B cell (primary cell): ENCODE results near the gene OVOL3. TPM values are rescaled to one million over a fixed set of nuclear protein-coding genes. Genes with fewer than 3 reads are reported as not detected.
A peak's percentile ranks its signal among the peaks of the same experiment; 100 is the strongest.

Source experiments
- ATAC-seq: fragments of 200-7000 bp; cut with Tn5 transposase; one replicate; pipeline ENCODE4 v1.10.0; 2021; ENCODE audit warnings: low read depth, mild to moderate bottlenecking, moderate number of reproducible peaks, moderate library complexity
- CTCF ChIA-PET: fragments of 350-600 bp; sonication (Branson Sonifier 250); formaldehyde crosslinking; loops from one replicate; lab custom pipeline; 2021; ENCODE audit warnings: antibody characterized with exemption, inconsistent platforms; lab: Charles Lee
- POLR2A ChIA-PET: fragments of 350-600 bp; sonication (Branson Sonifier 250); formaldehyde crosslinking; loops from one replicate; lab custom pipeline; 2021; ENCODE audit warnings: antibody characterized with exemption; lab: Charles Lee
- DNase-seq: peaks from one replicate; pipeline ENCODE4 v3.0.0; 2013
- H2AFZ ChIP-seq: 2 replicates; pipeline ENCODE4 v1.6.1; 2012; ENCODE audit warnings: mild to moderate bottlenecking, low read depth, low read length; ENCODE audit not compliant: insufficient read depth, poor library complexity, severe bottlenecking
- H3K27ac ChIP-seq, 2 donors: 1 replicate in 1 of 2; 2 replicates in 1 of 2; pipeline ENCODE4 v1.5.1; 2012 to 2013; ENCODE audit warnings: low read length in 2 of 2, mild to moderate bottlenecking in 2 of 2, moderate library complexity in 1 of 2
- H3K27me3 ChIP-seq, 4 experiments: fragments of 200-600 bp in 1 of 4; sonication (generic) in 1 of 4; replicated peaks in 1 of 4; 1 replicate in 2 of 4; 2 replicates in 2 of 4; pipeline versions ENCODE4 v1.6.1 to v1.7.0; 2013 to 2016; ENCODE audit warnings: low read length in 3 of 4, mild to moderate bottlenecking in 2 of 4, mixed read lengths in 1 of 4, moderate library complexity in 1 of 4; ENCODE audit not compliant: insufficient read depth in 4 of 4, control insufficient read depth in 3 of 4; ENCODE audit errors: control extremely low read depth in 1 of 4
- H3K36me3 ChIP-seq, 2 experiments: replicated peaks in 1 of 2; 1 replicate in 1 of 2; 2 replicates in 1 of 2; pipeline versions ENCODE4 v1.6.1 to v1.7.1; 2013; ENCODE audit warnings: low read length in 1 of 2; ENCODE audit not compliant: insufficient read depth in 2 of 2, control insufficient read depth in 1 of 2; ENCODE audit errors: control extremely low read depth in 1 of 2, extremely low read depth in 1 of 2
- H3K4me1 ChIP-seq, 2 donors: fragments of 200-600 bp in 1 of 2; sonication (generic) in 1 of 2; 1 replicate in 1 of 2; 2 replicates in 1 of 2; pipeline versions ENCODE4 v1.5.1 to v1.6.1; 2013 to 2017; ENCODE audit warnings: low read length in 2 of 2; ENCODE audit not compliant: control insufficient read depth in 2 of 2, insufficient read depth in 2 of 2
- H3K4me2 ChIP-seq: replicated peaks from 2 replicates; pipeline ENCODE3; 2012; ENCODE audit warnings: mild to moderate bottlenecking, low read depth, low read length; ENCODE audit not compliant: poor library complexity, severe bottlenecking
- H3K4me3 ChIP-seq, 5 experiments: fragments of 200-600 bp in 1 of 5; sonication (generic) in 1 of 5; 1 replicate in 3 of 5; 2 replicates in 2 of 5; pipeline versions ENCODE4 v1.5.1 to v1.7.0; 2011 to 2016; ENCODE audit warnings: low read length in 4 of 5, mild to moderate bottlenecking in 4 of 5, low read depth in 2 of 5, control low read depth in 1 of 5, moderate library complexity in 1 of 5; ENCODE audit not compliant: insufficient read depth in 1 of 5; ENCODE audit errors: control extremely low read depth in 1 of 5, extremely low read depth in 1 of 5
- H3K79me2 ChIP-seq: fragments of 200-600 bp; sonication (generic); one replicate; pipeline ENCODE4 v1.6.0; 2016; ENCODE audit warnings: low read length; ENCODE audit not compliant: control insufficient read depth, insufficient read depth
- H3K9ac ChIP-seq: fragments of 200-600 bp; sonication (generic); 2 replicates; pipeline ENCODE4 v1.6.1; 2017; ENCODE audit warnings: mild to moderate bottlenecking, low read length, moderate library complexity
- H3K9me3 ChIP-seq, 3 donors: one replicate each; pipeline versions ENCODE4 v1.6.1 to v1.7.1; 2013; ENCODE audit warnings: low read length in 2 of 3; ENCODE audit not compliant: control insufficient read depth in 2 of 3, insufficient read depth in 1 of 3; ENCODE audit errors: control extremely low read depth in 1 of 3
- H4K20me1 ChIP-seq: 2 replicates; pipeline ENCODE4 v1.6.0; 2012; ENCODE audit warnings: mild to moderate bottlenecking, low read length; ENCODE audit not compliant: insufficient read depth, control insufficient read depth, poor library complexity, severe bottlenecking
- H3K27ac Mint-ChIP-seq: one replicate; pipeline ENCODE4 v1.8.0; 2021; ENCODE audit warnings: mixed read lengths
- H3K27me3 Mint-ChIP-seq: one replicate; pipeline ENCODE4 v1.8.0; 2021; ENCODE audit warnings: mixed read lengths
- H3K4me1 Mint-ChIP-seq: one replicate; pipeline ENCODE4 v1.8.0; 2021; ENCODE audit warnings: mixed read lengths
- H3K4me3 Mint-ChIP-seq: one replicate; pipeline ENCODE4 v1.8.0; 2021; ENCODE audit warnings: mixed read lengths
- H3K9me3 Mint-ChIP-seq: one replicate; pipeline ENCODE4 v1.8.0; 2022; ENCODE audit warnings: mixed read lengths; ENCODE audit not compliant: insufficient read depth
- EZH2 ChIP-seq: IDR thresholded peaks from 2 replicates; pipeline ENCODE4 v1.6.1; 2012; ENCODE audit warnings: borderline replicate concordance, low read depth, mild to moderate bottlenecking, moderate library complexity, low read length; ENCODE audit not compliant: insufficient read depth, poor library complexity, severe bottlenecking
- WGBS: methylation state at CpG from one replicate; pipeline ENCODE4 v1.1.5; 2013; ENCODE audit warnings: missing lambda C conversion rate; ENCODE audit not compliant: insufficient coverage; 5-methylcytosine and 5-hydroxymethylcytosine counted together
- intact Hi-C: fragments of 100-400 bp; cut with micrococcal nuclease; formaldehyde crosslinking; loops from one replicate; pipeline ENCODE4 v1.10.0; 2022
- polyA plus RNA-seq: library from polyadenylated mRNA; depleted of rRNA; stranded (reverse); fragments of >200 nt; gene quantifications from 2 replicates; pipeline ENCODE4 v1.2.3, GENCODE V29; 2012
- total RNA-seq, 2 donors: library from RNA; stranded (reverse); fragments of 120-200 nt in 1 of 2; gene quantifications; 1 replicate in 1 of 2; 2 replicates in 1 of 2; pipeline versions ENCODE4 v1.2.3 to v1.2.4, GENCODE V29; 2013 to 2022
- TF ChIP-seq, protein P1 (sequence below): fragments of 200-600 bp; IDR thresholded peaks from one replicate; pipeline ENCODE4 v1.8.0; 2022; ENCODE audit warnings: antibody characterized with exemption, mild to moderate bottlenecking

The OVOL3 gene
- total and polyA plus RNA-seq, 2 donors (not counting 1 experiment from before 2014, with no cell fraction given) = not detected

DNA sequence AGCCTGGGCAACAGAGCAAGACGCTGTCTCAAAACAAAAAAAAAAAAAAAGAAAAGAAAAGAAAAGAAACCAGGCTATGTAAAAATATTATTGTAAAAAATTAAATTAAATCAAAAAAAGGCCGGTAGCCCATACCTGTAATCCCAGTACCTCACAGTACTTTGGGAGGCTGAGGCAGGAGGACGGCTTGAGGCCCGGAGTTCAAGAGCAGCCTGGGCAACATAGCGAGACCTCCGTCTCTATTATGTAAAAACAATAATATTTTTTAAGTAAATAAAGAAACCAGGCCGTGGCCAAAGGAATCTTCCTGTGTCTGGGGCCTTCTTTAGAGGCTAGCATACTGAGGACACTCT is 28.2 kb downstream of the OVOL3 start:
- WGBS = no CpG with 5 or more reads among the region's 7 CpGs
- H3K4me3 Mint-ChIP-seq = peak overlapping the region; percentile 96

More for the DNA sequence above, 28.2 kb downstream of the OVOL3 start:
- no peak for TF ChIP-seq EZH2
- TF ChIP-seq, protein P1, sequence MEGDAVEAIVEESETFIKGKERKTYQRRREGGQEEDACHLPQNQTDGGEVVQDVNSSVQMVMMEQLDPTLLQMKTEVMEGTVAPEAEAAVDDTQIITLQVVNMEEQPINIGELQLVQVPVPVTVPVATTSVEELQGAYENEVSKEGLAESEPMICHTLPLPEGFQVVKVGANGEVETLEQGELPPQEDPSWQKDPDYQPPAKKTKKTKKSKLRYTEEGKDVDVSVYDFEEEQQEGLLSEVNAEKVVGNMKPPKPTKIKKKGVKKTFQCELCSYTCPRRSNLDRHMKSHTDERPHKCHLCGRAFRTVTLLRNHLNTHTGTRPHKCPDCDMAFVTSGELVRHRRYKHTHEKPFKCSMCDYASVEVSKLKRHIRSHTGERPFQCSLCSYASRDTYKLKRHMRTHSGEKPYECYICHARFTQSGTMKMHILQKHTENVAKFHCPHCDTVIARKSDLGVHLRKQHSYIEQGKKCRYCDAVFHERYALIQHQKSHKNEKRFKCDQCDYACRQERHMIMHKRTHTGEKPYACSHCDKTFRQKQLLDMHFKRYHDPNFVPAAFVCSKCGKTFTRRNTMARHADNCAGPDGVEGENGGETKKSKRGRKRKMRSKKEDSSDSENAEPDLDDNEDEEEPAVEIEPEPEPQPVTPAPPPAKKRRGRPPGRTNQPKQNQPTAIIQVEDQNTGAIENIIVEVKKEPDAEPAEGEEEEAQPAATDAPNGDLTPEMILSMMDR = no peak
- H3K79me2 ChIP-seq = peaks cover 20% of the 10 kb centered on the region
- POLR2A ChIA-PET = interaction anchor here (0.6 to 3.9 kb wide), 5 partner anchors 11 to 1367 kb away, joined by 4 to 33 read pairs (median 6); partner anchors contain the start of genes POLR2I, TBCB and THAP8
- Mint-ChIP-seq H3K27ac (peak overlapping the region; percentile 94), H3K9me3 (no peaks in the 10 kb centered on the region), H3K4me1 (peaks cover 15% of the 10 kb centered on the region), H3K27me3 (no peaks in the 10 kb centered on the region)
- peak overlapping the region; percentile 96 for H3K4me2 ChIP-seq
- peak overlapping the region; percentile 92 for H2AFZ ChIP-seq
- H4K20me1 ChIP-seq = peaks cover 19% of the 10 kb centered on the region
- no peak for ATAC-seq
- peaks cover 0 to 10% of the 10 kb centered on the region in 2 experiments for H3K36me3 ChIP-seq
- peaks cover 4 to 14% of the 10 kb centered on the region in 2 donors for H3K4me1 ChIP-seq
- H3K27ac ChIP-seq = peak overlapping the region; percentile 81 to 85
- peak overlapping the region; percentile 58 to 99 (median 89) for H3K4me3 ChIP-seq
- CTCF ChIA-PET = interaction anchor here (0.8 to 5.6 kb wide), 4 partner anchors 11 to 31 kb away, joined by 3 to 49 read pairs (median 7); no protein-coding TSS in a partner anchor
- H3K27me3 ChIP-seq = no peaks in the 10 kb centered on the region
- no peak for DNase-seq
- intact Hi-C loops = loop anchor here (1.0 kb wide), 2 partner anchors 11 to 75 kb away; partner anchors contain the start of gene ZNF565
- H3K9ac ChIP-seq = peak overlapping the region; percentile 86
- peaks cover 0 to 5% (median 0%) of the 10 kb centered on the region in 3 donors for H3K9me3 ChIP-seq
